GM21390 (cell line): ENCODE data around the gene EMID1.

Experiments
- ATAC-seq: cut with Tn5 transposase; IDR thresholded peaks from one replicate; pipeline ENCODE4 v1.9.1; 2021; ENCODE audit not compliant: unreplicated experiment

The EMID1 gene

DNA sequence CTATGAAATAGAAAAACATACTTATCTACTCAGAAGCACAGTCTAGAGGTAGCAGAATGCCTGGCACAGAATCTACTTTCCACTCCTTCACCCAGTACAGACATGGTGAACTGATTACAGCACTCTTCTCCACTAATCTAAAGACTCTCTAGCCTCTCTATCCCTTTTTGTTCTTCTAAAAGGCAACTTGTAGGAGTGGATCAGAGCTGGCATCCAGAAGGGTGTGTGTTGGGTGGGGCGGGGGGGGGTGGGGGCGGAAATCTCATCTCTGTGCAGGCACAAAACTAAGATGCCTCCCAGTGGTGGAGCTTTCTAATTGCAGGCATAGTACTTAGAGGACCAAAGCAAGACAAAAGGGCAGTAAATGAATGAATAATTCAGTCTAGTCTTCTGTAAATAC is 11.5 kb upstream of the EMID1 start:
- no peak for ATAC-seq

DNA sequence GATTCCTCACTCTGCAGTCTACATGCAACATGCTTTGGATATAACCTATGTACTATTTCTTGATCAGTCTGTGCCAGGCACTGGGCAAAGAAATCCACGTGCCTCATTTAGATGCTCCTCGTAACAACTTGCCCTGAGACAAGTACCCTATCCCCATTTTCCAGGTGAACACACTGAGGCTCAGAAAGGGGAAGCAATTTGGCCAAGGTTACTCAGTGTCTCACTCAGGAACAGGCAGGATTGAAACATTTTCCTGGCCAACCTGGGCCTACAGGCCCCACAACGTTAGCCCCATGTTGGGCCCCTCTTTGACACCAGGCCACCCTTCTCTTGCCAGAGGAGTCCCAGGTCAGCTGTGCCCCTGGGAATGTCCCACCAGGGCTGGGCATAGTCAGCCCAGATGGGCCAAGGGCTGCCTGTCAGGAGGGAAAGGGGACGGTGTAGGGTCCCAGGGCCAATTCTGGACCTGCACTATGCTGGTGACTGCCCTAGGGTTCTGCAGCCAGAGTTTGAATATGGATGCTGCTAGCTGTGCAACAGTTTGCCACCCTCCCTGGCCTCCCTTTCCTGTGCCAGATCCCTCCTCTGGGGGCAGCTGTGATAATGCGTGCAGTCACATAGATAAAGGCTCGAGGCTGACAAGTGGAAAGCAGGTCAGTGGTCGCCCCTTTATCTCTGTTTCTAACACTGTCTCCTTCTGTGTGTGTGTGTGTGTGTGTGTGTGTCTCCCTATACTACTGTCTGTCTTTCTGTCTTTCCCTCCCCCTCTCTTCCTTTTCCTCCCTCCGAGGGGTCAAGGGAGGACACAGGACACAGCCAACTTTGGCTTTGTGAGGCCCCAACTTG is 10.4 kb upstream of the EMID1 start:
- ATAC-seq: no peak

DNA sequence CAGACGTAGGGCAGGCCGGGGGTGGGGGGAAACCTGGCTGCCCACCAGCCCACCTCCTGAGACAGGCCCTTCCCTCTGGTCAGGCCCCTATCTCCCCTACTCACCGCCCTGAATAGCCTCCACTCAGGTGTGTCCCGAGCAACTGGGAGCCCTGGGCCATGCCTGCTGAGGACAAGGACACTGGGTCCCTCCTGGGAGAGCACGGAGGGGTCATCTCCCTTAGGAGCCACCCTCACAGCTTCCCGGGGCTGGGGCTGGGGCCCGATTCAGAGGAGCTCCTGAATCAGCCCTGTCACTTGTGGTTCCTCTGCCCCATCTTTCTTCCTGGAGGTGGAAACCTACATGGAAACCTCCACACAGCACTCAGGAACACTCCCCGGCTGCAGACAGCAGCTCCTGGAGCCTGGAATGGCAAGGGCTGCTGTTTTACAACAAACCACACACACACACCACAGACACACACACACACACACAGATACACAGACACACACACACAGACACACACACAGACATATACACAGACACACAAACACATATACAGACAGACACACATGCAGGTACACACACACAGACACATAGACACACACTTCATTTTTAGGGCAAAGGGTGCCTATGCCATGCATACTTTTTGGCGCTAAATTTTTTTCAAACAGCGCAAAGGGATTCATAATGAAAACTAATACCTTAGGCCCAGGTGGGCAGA is 9.6 kb upstream of the EMID1 start:
- ATAC-seq: no peak

DNA sequence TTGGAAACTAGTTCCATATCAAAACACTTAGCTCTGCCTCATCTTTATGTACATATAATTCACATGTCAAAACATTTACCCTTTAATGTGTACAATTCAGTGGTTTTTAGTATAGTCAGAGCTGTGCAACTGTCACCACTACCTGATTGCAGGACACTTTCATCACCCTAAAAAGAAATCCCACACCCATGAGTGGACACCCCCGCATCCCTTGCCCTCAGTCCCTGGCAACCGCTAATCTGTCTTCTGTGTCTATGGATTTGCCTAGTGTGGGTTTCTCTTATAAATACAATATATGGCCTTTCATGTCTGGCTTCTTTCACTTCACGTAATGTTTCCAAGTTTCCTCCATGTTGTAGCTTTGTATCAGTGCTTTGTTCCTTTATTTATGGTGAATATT is 8.6 kb upstream of the EMID1 start:
- no peak for ATAC-seq

DNA sequence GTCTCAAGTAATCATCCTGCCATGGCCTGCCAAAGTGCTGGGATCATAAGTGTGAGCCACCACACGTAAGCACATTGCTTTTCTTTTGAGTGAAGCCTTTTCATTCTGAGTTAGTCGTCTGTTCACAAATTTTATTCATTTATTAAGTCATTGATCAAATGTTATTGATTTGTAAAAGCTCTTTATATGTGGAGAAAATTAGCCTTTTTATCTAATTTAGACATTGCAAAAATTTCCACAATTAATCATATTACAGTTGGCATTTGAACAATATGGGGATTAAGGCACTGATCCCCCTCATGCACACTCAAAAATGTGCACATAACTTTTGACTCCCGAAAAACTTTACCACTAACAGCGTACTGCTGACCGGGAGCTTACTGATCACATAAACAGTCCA is 7.5 kb upstream of the EMID1 start:
- ATAC-seq: no peak

DNA sequence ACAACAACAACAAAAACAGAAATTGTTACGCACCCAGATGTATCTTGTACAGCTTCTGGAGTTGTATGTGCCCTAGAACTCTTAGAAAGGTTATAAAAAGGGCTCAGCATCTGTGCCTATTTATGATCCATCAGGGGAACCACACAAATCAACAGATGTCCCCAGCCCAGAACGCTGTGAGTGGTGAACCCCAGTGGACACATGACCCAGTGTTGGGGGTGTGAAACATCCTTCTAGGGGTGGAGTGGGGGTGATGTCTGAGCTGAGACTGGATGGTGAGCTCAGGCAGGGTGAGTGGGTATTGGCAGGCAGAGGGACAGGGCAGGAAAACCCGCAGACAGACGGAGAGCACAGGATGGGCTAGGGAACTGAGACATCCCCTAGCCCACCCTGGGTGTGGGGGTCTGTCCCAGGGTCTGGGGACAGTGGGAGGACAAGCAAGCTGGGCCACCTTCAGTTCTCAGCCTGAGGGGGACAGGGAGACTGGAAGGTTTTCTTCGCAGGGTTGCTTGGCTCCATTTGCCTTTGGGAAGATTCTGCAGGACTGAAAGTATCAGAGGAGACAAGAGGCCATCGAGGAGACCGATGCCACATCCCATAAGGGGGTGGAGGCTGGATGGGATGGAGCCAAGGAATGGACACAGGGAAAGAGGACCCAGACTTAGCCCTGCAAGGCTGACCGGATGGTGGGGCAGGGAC is 5.8 kb upstream of the EMID1 start:
- ATAC-seq: no peak

DNA sequence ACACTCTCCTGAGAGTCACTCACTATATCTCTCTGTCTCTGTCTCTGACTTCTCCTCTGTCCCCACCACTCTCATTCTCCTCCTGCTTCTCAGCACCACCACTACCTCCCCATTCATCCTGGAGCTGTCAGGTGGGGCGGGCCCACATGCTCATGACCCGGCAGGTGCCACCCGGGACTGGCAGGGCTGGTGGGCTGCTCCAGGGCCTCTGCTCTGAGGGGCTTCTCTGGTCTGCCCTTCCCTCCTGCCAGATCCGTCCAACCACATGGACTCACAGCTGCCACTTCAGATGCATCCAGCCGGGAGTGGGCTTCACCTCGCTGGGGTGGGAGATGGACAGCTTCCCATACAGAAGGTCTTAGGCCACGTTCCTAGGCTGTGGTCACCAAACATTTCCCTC is 4.8 kb upstream of the EMID1 start:
- ATAC-seq: no peak

DNA sequence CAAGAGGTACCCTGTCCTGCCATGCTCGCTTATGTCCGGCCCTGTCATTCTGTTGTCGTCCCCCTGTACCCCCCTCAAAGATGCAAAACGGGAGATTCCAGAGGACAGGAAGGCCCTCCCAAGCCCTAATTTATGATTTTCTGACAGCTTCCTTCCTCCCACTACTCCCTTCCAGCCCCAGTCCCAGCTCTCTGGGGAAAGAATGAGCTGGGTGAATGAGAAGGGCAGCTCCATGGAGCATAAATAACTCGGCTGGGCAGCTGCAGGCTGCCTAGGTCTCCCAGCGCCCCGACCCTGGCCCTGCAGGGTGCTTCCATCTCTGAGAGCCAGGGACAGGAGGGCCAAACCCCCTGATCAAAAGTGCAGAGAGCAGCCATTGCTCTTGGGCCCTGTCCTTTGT is 3.9 kb upstream of the EMID1 start:
- ATAC-seq: no peak

DNA sequence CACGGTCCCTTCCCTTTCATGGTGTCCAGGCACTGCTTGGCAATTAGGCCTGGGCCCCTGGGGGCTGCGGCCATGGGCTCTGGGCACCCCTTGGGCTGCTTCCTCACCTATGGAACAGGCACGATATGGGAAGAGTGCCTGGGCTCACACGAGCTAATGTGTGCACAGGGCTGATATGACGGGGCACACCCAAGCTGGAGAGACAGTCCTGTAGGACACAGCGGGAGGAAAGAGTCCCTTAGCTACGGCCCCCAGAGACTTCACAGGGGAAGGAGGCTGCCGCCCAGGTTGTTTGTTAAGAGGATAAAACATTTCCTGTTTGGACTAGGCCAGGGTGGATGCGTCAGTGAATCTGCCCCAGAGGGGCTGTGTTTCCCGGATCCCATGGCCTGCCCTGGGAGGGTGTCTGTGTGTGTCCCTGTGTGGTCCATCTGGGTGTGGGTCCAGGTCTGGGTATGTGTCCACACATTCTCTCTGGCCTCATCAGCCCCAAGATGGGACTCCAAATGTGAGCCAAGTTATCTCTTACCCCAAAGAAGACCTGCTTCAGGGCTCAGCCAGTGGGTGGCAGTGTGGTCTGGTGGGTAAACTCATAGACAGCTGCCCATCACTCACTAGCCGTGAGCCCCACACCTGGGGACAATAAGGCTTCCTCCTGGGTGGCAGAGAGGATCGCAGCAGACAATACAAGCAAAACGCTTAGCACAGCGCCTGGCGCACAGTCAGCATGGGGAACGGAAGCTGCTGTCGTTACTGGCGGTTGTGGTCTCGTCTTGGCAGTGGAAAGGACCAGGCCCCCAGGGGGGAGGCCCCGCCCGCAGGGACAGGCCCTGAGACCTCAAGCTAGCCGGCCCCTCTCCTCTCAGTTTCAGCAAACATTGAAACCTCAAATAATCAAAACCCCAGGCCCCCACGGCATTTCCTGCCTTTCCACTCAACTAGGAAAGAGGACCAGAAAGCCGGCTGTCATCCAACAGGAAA is 3.2 kb upstream of the EMID1 start:
- peak; percentile 68 for ATAC-seq

DNA sequence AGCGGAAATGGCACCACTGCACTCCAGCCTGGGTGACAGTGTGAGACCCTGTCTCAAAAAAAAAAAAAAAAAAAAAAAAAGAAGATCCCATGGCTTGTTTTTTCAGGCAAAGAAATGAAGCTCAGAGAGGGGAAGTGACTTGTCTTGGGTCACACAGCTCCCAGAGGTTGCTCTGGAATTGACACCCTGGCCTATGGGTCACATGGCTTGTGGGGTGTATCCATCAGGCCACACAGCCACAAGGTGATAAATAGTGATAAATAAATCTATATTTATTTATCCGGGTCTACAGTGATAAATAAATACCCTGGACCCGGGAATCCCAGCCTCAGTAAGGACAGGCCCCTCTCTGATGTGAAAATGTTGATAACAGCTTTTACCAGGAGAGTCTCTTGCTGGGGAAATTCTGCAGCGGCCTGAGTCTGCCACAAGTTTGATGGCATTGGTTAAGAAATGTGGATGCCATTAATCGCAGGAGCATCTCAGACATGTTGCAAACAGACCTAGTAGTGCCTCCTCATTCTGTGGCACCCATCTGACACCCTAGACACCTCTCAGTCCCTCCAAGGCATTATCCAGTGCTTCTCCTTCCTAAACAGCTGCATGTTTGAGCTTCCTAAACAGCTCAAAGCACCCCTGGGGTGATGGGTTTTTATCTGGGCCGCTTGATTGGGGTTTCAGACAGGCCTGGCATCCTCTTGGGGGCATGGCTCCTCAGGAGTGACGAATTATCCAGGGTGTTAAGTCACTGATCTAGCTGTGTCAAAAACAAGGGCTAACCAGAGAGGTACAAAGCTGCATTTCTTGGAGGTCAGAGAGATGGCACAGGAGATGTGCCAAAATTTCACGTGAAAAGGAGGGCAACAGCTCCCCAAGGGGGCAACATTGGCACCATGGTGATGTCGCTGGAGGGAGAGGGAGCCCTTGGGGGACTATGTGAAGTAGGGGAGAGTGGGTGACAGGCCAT is 1.9 kb upstream of the EMID1 start:
- ATAC-seq: no peak

DNA sequence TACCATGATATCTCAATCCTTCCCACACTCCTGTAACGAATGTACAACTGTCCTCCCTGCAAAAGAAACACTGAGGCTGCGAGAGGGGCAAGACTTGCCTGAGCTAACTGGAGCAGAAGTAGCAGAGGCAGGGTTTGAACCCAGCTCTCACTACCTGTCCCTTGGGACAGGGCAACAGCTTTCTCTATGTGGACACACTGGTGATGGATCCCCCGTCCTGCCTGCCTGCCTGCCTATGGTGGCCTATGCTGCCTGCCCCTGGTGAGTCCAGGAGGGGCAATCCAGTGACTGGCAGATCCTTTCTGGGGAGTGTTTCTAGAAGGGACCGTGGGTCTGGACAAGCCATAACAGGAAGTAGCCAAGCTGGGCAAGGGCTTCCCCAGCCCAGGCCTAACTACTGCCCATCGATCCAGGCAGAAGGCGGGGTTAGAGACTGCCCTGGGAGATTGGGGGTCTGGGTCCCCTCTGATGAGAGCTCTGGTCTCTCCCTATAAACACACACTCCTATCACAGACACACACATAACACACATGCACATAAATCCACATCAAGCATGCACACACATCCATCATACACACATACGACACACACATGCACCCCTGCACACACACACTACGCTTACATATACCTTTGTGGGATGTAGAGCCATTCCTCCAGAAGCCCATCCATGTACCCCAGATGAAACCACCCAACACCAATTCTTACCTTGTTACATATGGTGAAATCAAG is 1.1 kb upstream of the EMID1 start:
- no peak for ATAC-seq

DNA sequence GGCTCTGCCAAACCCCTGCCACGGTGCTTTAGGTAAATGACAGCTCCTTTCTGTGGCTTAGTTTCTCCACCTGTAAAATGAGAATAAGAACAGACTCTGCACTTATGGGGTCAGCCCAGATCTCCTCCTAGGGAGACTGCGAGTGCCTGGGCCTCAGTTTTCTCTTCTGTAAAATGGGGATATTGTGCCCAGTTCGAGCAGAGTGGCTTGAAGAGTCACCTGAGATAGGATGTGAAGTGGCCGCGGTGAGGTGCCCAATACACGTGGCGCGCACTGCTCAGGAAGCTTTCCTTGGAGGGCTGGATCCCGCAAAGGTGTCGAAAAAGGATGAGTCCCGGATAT is 473 bp upstream of the EMID1 start:
- no peak for ATAC-seq

DNA sequence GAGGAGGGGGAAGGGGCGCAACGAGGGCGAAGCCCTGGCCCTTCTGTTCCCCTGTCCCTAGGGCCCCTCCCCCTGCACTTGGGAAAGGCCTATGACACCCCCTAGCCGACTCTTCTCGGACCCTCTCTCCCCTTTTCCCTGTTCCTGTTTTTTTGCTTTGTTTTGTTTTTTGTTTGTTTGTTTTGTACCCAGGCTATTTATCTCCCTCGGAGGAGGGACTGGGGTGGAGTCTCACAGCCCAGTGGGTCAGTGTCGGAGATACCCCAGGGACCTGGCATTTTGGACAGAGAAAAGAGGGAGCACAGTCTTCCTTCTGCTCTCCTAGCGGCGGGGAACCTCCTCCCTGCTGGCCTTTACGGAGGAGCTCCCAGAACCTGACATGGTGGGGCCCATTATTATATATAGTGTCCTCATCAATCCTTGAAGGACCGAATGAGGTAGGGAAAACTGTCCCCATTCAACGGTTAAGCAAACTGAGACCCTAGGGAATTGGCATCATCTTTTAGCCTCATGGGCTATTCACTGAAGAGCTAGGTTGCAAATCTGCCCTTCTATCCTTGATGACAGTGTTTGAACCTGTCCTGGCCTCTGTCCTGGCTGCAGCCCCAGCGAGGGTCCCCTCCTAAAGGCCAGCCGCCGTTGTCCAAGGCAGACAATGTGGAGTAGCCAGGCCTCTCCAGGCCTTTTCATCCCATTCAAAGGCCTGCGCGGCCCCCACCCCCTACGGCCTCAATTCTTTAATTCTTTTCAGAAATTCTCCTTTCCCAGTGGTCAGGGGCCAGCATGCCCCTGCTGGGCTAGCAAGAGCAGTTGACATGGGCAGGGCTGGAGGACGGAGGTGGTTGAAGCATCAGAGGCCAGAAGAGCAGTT is 911 bp downstream of the EMID1 start:
- no peak for ATAC-seq

DNA sequence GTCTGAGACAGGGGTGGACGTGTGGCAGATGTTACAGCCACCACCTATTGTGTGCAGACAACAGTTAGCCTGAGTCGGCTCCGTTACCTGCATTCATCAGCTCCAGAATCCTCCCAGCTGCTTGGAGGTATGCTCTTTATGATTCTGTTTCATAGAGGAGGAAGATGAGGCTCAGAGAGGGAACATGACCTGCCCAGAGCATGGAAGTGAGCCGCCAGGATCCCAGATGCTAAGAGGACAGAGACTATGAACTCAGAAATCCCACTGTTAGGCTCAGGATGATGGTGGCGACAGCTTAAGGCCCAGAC is 1.5 kb downstream of the EMID1 start:
- ATAC-seq: no peak

DNA sequence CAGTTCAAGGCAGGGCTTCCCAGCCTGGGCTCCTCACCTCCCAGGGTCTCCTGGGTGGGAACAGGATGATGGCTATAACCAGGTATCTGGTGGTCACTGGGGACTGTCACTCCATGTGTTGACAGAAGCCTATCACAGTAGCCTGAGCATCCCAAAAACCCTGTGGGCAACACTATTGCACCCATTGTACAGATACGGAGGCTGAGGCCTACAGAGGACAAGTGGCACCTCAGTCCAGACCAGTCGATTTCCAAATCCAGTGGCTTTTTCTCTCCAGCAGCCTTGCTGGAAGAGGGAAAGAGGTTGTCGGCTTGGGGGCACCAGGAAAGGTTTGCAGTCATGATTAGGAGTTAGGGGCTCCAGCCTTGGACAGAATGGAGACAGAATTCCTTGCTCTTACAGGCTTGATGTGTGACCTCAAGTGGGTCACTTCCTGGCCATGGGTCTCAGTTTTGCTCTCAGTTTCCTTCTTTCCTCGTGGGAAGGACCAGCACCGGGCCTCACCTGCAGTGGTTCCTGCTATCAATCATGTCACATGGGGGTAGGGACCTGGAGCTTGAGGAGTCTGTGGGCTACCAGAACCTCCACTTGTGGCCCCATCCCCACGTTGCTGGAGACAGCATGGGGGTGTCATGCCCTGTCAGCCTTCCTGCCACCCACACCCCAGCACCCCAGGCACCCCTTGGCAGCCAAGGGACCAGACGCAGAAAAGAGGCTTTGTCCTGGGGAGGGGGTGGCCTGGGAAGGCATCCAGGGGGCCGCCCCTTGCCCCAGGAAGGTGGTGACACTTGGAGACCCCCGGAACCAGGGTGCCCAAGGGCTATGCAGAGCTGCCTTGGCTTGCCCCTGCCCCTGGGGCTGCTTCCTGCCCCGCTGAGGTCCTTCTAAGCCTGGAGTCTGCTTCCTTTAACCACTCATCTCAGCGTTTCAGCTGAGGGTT is 2.1 kb downstream of the EMID1 start:
- no peak for ATAC-seq

DNA sequence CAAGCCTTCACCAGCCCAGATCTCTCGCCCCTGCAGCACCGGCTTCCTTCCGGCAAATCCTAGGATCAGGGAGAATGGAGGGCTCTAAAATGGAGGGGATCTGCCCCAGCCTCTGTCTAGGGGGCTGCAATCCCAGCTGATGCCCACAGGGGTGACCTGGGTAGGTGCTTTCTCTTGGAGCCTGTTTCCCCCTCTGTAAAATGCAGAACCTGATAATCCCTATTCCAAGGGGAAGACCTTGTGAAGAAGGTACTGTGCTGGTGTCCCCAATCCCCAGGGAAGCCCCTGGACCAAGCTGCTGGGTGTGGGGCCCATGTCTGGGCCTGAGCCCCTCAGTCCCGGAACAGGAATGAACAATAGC is 2.8 kb downstream of the EMID1 start:
- no peak for ATAC-seq

DNA sequence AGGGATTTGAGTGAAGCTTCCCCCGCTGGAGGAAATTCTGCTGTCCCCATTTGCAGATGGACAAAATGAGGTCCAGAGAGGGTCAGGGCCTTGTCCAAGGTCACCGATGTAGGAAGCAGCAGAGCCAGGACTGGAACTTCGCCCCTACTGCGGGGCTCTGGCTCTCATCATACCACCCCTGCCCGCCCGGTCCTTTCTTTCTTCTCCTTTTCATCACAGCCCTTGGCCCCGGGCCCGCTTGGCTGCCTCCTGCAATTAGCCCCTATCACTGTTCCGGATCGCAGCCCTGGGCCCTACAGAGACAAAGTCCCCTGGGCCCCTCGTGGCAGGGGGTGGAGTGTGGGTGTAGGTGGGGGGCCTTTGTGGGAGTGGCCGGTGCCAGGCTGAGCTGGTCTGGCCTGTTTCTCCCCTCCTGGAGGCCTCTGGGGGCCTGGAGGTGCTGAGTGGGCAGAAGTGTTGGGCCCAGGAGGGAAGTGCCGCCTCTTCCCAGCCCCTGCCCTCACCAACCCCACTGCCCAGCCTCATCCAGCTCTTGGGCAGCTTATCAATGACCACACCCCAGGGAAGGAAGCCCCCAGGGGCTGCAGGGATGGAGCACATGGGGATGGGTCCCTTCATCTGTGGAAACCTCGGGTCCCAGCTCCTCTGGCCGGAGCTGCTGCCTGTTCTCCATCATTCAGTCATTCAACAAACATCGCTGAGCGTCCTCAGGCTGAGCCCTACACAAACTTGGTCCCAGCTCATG is 3.4 kb downstream of the EMID1 start:
- no peak for ATAC-seq
